PC-3 (cell line): ENCODE measurements around the gene MPHOSPH9.

ENCODE experiments used
- CTCF ChIP-seq: fragments of 300-600 bp; sonication (generic); conservative IDR thresholded peaks from 2 replicates; pipeline ENCODE4 v1.5.1; 2017; ENCODE audit warnings: antibody characterized with exemption, low read depth, mild to moderate bottlenecking, low read length
- EZH2 ChIP-seq: fragments of 300-600 bp; sonication (generic); IDR thresholded peaks from one replicate; pipeline ENCODE4 v1.6.1; 2017; ENCODE audit warnings: antibody characterized with exemption, mild to moderate bottlenecking, low read length; ENCODE audit not compliant: unreplicated experiment
- EZH2phosphoT487 ChIP-seq: fragments of 300-600 bp; sonication (generic); IDR thresholded peaks from 2 replicates; pipeline ENCODE4 v1.6.1; 2018; ENCODE audit warnings: mild to moderate bottlenecking, antibody characterized with exemption, low read length, borderline replicate concordance

- TF ChIP-seq CTCF (no peak), EZH2phosphoT487 (no peak), EZH2 (no peak)
Observed at GRCh38 chr12:123129621-123130020, 103.3 kb downstream of the MPHOSPH9 start.
